GM19468 (cell line): ENCODE results near the gene MAP3K3.

Source experiments
- ATAC-seq: cut with Tn5 transposase; IDR thresholded peaks from one replicate; pipeline ENCODE4 v1.9.1; 2021; ENCODE audit warnings: mild to moderate bottlenecking, moderate library complexity, moderate number of reproducible peaks; ENCODE audit not compliant: unreplicated experiment; ENCODE audit errors: extremely low read depth

MAP3K3 gene

DNA sequence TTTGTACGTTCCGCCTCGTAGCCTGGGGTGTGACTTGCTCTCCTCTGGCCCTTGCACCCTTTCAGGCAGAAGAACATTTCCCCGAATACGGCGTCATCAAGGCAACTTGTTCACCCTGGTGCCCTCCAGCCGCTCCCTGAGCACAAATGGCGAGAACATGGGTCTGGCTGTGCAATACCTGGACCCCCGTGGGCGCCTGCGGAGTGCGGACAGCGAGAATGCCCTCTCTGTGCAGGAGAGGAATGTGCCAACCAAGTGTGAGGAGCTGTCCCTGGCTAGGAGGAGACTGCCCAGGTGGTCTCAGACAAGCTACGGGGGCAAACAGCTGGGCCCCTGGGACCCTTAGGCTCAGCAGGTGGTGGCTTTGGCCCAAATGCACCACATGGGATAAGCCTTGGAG, 67.3 kb downstream of the MAP3K3 start:
- ATAC-seq = no peak

DNA sequence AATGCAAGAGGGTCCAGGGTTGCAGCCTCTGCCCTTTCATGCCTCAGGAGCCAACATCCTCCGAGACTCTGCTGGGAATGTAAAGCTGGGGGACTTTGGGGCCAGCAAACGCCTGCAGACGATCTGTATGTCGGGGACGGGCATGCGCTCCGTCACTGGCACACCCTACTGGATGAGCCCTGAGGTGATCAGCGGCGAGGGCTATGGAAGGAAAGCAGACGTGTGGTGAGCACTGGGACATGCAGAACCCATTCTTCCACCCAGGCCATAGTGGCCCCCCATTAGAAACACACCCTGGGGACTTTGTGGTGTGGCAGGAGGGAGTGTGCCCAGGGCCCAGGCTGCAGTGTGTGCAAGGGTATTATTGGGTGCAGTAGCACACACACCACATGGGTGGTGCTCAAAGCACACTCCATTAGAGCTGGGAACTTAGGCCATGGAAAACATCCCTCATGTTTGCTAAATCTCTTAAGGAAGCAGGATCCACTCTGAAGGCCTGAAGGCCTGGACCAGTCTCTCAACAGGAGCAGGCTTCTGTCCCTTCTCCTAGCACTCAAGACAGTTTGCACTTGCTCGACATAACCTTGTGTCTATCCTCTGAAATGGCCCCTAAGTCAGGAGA, 70.1 kb downstream of the MAP3K3 start:
- ATAC-seq = no peak

DNA sequence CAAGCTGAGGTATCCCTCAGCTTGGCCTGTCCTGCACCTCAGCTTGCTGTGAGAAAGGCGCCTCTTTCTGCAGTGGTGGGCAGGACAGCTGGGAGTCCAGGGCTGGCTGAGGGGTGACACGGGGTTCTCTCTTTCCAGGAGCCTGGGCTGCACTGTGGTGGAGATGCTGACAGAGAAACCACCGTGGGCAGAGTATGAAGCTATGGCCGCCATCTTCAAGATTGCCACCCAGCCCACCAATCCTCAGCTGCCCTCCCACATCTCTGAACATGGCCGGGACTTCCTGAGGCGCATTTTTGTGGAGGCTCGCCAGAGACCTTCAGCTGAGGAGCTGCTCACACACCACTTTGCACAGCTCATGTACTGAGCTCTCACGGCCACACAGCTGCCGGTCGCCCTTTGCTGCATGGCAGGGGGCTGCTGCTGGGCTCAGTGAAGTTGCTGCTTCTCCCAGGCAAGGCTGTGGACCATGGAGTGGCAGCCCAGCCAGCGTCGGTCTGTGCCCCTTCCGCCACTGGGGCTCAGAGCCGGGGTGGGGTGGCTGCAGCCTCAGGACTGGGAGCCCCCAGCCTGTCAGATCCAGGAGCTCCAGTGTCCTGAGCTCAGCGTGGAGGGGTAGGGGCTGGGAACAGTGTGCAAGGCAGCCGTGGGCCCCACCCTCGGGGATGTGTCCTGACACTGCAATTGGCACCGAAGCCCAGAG, 71.3 kb downstream of the MAP3K3 start:
- ATAC-seq = no peak

DNA sequence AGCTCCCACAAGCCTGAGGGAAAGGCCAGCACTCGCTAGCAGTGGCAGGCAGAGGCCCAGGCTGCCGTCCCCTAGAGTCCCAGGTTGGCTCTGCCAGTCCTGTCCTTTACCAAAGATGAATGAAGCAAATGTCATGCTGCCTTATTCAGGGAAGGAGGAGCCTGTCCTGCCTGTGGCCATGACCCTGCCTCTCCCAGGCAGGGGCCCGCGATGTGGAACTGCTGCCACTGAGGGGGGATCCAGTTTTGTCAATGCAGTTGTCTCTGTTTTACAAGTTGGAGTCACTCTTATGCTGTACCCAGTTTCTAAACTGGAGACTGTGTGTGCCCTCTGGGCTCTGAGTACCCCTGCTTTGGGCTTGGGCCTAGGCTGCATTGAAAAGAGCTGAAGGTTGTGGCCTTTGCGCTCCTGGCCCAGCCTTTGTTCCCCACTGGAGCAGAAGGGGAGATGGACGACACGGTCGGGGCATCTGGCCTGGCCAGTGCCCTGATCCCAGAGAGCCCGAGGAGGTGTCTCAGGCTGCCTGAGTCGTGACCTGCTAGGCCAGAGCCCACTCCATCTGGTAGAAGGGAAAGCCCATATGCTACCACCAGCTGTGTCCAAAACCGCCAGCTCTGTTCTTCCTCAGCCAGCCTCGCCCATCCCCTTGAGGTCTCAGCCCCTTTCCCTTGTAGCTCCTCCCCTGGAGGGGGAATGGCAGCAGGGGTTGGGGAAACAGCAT, 72.2 kb downstream of the MAP3K3 start:
- ATAC-seq = no peak

DNA sequence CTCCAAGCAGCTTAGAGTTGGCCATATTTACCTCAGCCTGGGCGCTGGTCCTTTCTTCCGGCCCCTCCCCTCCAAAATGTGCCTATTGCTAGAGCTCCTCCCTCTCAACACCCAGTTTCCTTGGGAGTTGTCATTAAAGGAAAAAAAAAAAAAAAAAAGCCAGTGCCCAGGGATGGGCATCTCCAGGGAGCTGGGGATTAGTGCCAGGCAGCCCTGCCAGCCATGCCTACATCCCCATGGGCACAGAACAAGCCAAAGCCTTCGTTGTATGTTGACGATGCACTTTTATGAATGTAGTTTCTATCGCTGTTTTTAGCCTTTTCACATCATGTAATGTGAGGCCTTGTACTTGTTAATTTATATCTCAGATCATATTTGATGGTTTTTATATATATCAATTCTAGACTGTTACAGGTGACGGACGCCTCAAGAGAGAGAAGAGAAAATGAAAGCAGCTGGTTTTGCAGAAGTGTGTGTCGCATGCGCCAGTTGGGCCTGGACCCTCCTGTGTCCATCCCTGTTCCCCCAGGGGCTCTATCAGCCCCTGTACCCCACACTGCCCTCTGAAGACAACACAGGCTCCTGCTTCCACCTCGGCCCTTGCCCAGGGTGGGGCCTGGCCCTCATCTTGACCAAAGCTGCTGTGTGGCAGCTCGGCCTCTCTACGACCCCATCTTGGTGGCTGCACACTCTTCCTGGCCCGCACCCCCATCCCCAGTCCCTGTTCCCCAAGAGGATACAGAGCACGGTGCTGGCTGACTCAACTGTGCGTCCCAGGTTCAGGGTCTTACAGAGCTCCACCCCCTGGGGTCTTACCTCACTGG, 72.9 kb downstream of the MAP3K3 start:
- ATAC-seq = no peak

DNA sequence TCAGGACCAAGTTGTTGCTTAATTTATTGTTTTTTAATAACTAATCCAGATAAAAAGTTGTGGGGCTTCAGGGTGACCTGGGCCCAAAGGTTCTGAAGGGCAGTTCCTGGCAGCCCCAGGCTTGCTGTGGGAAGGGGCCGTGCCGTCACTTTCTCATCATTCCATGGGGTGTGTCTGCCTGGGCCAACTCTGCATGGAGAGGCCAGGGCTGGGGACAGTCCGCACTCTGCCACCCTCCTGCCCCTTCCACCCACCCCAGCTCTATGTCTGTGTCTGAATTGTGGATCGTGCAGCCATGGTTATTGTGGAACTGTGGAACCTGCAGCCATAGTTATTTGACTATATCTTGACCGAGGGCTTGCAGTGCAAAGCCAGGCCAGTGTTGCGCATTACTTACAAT, 73.7 kb downstream of the MAP3K3 start:
- ATAC-seq = no peak

DNA sequence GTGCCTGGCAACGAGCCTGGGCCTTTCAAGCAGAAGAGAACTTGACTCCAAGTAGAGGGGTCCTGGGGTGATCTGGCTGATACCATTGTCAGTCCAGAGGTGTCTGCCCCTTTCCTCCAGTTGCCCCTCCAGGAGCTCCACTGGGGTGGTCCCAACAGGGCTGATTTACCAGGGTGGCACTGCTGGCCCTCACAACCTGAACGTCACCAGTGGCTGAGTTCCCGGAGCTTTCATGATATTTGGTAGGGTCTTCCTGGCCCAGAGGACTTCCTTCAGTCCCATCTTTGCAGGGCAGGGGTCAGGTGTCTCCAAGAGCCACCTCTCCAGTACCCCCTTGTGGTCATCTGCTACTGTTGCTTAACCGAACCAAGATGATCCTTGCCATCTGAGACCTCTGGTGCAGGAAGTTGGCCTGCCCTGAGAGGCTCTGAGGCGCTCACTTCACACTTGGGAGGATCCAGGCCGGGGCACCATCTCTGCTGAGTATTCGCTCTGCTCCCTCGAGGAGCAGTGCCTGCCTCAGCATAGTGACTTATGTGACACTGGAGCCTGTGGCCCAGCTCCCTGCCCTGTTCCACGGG, 74.3 kb downstream of the MAP3K3 start:
- ATAC-seq = no peak

DNA sequence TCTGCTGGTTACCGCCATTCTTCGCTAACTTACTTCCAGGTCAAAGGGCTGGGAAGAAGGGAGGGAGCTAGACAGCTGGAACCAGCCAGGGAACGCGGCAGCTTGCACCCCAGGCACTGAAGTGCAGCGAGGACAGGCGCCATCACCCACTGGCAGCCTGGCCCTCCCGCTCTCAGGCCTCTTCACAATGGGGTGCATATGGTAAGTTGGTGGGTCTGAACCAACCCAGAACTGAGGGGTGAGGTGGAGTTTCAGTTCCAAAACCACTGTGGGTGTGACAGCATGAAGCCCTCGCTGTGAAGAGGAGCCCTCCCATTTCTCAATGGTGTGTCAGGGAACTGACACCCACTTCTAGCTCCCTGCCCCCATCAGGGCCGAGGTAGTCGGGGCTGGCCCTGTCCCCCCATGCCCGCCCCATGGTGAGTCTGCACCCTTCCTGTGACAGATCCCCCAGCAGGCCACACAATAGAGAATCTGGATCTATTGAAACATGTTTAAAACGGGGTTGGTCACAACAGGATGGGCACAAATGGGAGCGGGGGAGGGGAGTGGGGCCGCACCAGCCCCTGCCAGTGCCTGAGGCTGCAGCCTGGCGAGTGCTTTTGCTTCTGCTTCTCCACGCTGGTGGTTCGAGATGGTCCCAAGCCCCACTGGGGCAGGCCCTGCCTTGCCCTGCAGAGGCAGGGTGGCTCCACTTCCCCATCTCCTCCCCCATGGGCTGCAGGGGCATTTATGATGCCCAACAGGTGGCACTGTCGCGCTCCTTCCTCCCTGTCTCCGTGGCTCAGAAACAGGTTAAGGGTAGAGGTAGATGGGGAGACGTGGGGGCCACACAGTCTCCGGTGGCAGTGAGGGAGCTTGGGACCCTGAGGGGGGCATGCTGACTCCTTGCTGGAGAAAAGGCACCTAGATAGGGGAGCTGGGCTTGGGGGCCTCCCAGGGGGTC, 75.4 kb downstream of the MAP3K3 start:
- no peak for ATAC-seq

DNA sequence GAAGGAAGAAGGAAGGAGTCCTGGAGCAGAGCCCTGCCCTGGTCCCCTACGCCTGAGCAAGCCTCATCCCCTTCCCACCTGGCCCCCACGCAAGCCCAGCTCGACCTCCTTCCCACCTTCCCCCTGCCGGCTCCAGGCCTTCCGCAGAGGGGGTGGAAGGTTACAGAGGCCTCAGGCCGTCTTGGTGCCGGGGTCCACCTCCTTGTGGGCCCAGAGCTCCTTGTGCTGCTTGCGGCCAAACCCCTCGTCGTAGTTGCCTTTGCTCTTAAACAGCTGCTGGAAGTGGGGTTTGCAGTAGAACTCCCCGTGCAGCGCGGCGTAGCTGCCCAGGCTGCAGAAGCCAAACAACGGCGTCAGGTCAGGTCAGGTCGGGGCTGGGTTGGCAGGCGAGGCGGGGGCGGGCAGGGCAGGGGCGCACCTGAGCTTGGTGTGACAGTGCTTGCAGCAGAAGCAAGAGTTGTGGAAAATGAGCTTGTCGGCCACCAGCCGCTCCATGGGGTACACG, 76.2 kb downstream of the MAP3K3 start:
- no peak for ATAC-seq

DNA sequence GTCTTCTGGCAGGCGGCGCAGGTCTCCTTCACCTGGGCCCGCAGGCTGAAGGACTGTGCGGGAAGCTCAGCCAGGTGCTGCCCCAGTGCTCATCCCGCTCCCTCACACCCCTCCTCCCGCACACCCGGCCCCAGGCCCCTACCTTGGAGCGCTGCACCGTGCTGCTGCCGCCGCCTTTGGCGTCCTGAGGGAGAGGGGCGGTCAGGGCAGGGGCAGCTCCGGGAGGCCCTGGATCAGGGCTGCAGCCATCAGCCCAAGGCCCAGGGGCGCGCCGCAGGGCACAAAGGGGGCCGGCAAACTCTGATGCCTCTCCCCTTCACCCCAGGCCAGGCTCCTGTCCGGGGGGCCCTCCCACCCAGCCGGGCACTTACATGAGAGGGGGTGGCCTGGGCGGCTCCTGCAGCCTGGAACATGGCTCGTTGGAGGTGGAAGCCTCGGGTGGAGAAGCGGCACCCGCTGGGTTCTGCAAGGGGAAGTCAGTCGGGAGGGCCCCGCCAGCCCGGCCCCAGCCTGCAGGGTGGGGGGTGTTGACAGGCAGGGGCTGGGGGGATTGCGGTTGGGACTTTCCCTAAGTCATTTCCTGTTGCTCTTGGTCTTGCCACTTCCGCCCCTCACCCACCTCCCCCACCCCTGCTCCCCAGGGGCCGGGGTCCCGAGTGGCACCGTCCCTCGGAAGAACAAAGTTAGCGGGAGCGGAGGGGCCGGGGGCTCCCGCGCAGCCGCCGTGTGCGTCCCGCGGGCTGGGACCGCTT, 76.8 kb downstream of the MAP3K3 start:
- no peak for ATAC-seq

DNA sequence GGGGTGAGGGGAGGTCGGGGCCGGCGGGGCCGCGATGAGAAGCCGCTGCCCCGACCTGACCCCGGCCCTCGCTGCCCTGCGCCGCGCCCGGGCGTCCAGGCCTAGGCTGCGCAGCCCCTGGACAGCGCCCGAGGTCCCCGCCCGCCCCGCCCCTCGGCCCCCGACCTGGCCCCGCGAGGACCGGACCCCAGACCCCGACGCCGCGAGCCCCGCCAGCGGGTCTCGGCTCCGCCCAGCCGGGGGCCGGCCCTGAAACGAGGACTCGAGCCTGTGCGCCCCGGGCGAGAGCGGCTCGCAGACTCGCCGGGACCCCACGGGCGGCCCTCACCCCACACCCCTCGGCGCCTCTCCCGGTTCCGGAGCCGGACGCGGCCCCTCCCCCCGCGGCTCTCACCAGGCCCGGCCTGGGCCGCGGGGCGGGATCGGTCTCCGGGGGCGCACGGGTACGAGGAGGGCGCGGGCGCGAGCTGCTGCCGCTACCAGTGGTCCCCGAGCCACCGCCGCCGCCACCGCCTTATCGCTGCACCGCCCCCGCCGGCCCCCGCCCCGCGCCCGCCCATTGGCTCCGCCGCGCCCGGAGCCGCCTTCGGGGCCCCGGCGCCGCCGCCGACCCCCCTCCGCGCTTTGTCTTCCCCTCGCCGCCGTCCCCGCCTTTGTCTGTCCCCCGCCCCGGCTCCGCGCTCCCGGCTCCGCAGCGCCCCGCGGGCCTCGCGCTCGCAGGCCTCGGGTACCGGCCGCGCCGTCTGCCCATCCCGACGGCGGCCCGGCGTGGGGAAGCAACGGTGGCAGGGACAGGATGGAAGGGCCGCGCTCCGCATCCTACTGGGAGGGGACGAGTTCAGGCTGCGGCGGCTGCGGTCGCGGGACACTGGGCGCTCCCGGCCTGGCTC, 77.7 kb downstream of the MAP3K3 start, which contains the start of gene LIMD2:
Gene LIMD2 (minus strand): TSS at position 488 of the 890 bp plus-strand sequence. CDS start 827 bp downstream, outside the sequence.
- no peak for ATAC-seq

DNA sequence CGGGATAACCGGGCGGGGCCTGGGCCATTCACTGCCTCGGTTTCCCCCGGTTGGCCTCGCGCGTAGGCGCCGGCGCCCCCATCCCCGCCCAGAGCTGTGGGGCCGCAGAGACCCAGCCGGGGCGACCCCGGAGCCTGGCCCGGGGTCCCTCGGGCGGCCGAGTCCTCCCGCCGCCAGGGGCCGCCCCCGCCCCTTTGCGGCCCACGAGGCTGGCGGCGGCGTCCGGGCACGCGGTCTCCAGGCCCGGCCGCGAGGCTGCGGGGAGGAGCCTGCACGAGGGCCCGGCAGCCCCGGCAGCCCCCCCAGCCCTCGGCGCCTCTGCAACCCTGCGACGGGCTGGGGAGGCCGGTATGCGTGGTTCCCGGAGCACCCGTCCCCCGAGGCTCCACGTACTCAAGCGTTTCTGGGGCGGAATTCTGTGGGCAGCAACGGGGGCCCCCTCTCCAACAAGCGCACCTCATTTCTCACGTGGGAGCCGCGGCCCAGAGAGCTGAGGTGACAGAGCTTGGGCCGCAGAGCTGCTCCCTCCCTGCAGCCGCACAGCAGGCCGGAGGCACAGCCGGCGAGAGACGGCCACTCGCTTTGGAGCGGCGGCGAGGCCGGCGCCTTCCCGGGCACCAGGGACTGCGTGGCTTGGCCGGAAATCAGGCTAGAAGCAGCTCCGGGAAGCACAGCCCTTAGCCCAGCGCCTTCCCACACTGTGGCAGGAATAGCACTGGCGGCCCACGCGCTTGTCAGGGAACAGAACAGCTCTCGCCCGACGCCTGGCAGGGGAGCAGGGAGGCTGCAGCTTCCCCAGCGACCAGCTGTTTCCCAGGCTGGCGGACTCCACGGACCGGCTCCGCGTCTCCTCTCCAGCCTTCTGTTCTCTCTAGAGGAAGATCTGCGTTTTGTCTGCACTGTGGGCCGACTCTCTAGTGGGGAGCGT, 78.6 kb downstream of the MAP3K3 start:
- ATAC-seq = no peak

DNA sequence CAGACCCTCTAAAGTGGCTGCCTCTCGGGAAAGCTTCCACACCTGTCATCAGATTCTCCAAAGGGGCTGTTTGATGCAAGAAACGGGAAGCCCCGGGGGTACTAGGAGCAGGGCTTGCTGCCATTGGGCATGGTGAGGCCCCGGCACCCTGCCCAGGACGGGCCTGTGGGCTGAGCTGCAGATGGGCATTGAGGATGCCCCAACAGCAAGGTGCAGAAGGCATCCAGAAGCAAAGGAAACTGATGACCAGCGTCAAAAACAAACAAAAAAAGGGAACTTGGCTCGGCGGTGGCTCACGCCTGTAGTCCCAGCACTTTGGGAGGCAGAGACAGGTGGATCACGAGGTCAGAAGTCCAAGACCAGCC, 79.2 kb downstream of the MAP3K3 start:
- no peak for ATAC-seq

DNA sequence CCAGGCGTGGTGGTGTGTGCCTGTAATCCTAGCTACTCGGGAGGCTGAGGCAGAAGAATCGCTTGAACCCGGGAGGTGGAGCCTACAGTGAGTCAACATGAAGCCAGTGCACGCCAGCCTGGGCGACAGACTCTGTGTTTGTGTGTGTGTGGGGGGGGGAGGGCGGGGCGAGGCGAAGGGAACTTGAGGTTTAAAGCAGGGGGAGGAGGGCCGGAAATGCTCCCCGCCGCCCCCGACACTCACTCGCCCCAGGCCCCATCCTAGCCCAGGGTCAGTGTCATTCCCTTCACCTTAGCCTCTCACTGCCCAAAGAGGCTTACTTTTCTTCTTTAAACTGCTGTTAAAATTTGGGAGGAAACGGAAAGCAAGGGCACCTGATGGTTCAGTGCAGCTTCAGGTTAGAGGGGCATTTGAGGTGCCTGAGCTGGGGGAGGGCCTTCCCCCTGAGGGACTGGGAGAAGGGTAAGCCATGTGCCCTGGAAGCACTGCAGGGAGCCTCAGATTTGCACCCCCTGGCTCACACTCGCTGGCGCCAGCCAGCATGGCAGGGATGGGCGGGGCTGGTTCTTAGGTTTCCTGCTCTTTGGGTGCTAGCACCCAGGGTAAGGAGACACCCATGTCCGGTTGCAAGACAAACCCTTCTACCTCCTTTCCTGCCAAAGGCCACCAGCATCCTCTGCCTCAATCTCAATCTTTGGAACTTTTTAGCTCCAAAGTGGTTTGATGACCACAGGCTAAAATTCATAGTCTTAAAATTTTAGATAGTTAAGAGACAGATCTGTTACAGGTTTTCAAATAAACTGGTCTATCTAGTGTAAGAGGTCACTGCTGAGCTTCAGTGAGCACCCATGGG, 79.9 kb downstream of the MAP3K3 start:
- no peak for ATAC-seq

DNA sequence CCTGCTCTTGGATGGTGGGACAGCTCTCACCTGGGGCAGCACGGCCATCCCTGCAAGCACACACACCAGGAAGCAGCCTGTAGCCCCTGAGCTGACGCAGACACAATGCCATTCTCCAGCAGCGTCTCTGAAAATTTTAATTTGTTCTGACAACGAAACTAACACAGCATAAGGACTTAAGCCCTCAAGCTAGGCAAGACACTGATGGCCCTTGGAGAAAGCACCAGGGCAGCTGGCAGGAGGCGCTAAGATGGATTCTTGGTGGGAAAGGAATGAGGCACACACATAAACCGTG, 80.5 kb downstream of the MAP3K3 start:
- ATAC-seq = no peak

DNA sequence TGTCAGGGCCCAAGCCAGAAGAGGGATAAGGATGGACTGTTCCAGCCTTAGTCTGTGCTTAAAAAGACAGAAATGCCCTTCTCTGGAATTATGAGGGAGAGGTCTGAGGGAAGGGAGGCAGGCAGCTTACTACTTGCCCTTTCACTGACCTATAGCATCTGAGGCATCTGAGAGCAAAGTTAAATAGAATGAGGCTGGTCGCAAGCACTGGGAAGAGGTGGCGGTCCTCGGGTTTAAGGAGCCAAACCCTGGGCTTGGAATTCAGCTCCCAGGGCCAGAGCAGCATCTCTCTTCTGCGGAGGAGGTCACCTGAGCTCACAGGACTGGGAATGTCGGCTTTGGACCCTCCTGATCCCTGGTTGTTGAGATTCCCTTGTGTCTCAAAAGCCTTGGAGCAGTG, 80.8 kb downstream of the MAP3K3 start:
- ATAC-seq = no peak
